Measurements from ENCODE around the gene VAV3. TPM values are rescaled to one million over a fixed set of nuclear protein-coding genes. Genes with fewer than 3 reads are reported as not detected.

VAV3 gene
- total and polyA plus RNA-seq, 12 donors = 0.72 to 3.4 (median 1.9) TPM

DNA sequence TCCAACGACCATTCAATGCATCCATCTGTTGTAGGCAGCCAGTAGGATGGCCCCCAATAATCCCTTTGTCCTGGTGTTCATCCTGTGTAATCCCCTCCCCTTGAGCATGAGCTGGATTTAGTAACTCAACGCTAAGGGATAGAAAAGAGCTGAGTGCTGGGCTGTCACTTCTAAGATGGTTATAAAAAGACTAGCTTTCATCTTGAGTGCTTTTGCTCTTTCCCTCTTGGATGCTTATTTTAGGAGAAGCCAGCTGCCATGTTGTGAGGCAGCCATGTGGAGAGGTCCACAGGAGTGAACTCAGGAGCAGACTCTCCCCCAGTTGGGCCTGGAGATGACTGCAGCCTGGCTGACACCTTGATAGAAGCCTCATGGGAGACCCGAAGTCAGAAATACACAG is 401.5 kb downstream of the VAV3 start:
- DNase-seq = no peak
- no peak for ATAC-seq
- TF ChIP-seq, protein P1, sequence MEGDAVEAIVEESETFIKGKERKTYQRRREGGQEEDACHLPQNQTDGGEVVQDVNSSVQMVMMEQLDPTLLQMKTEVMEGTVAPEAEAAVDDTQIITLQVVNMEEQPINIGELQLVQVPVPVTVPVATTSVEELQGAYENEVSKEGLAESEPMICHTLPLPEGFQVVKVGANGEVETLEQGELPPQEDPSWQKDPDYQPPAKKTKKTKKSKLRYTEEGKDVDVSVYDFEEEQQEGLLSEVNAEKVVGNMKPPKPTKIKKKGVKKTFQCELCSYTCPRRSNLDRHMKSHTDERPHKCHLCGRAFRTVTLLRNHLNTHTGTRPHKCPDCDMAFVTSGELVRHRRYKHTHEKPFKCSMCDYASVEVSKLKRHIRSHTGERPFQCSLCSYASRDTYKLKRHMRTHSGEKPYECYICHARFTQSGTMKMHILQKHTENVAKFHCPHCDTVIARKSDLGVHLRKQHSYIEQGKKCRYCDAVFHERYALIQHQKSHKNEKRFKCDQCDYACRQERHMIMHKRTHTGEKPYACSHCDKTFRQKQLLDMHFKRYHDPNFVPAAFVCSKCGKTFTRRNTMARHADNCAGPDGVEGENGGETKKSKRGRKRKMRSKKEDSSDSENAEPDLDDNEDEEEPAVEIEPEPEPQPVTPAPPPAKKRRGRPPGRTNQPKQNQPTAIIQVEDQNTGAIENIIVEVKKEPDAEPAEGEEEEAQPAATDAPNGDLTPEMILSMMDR (IDR thresholded peaks at IDR 0.05) = no peak
- Histone ChIP-seq H3K36me3 (no peaks in the 10 kb centered on the region), H3K27ac (no peak overlapping the region), H3K4me3 (no peak overlapping the region), H3K4me1 (no peaks in the 10 kb centered on the region), H3K9me3 (no peaks in the 10 kb centered on the region), H3K27me3 (no peaks in the 10 kb centered on the region)
- WGBS, 2 donors = 55 to 64% methylated on average over 3 of the region's 3 CpGs
- intact Hi-C loops (cut with DNase I) = no loop called here

DNA sequence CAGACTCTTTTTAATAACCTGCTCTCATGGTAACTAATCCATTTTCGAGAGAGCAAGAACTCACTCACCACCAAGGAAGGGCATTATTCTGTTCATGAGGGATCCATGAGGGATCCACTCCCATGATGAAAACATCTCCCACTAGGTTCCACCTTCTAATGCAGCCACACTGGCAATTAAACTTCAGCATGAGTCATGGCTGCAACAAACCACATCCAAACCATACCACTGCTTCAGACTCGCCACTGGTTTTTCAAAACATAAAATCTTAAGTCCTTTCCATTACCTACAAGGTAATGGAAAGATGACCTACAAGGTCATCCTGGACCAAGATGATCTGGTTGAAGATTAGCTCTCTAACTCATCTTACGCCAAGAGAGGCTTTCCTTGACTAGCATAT is 405.1 kb downstream of the VAV3 start:
- H3K36me3 ChIP-seq = no peaks in the 10 kb centered on the region
- DNase-seq = no peak
- no peak for ATAC-seq
- H3K9me3 ChIP-seq = no peaks in the 10 kb centered on the region
- H3K4me1 ChIP-seq = no peaks in the 10 kb centered on the region
- H3K27ac ChIP-seq = no peak overlapping the region
- intact Hi-C loops (cut with DNase I) = no loop called here
- no peak overlapping the region for H3K4me3 ChIP-seq
- no peaks in the 10 kb centered on the region for H3K27me3 ChIP-seq
- TF ChIP-seq, protein P1 (IDR thresholded peaks at IDR 0.05) = no peak
- 87 to 94% methylated on average over 3 of the region's 3 CpGs for WGBS, 2 donors

DNA sequence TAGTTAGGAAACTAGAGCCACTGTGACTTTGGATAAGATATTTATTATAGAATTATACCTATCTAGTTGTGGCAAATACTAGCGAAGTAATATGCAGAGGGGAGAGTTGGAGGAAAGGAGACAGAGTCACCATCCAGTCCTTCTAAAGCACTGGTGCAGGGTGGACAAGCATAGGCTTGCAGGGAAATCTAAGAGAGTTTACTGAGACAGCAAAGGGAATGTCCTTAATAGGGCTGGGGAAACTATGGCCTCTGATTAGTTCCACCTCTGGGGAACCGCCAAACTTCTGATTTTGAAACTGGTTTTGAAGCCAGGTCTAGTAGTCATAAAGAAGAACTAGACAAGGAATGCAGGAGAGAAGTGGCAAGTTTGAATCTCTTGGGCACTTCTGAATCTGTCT is 407.9 kb downstream of the VAV3 start:
- Histone ChIP-seq H3K36me3 (no peaks in the 10 kb centered on the region), H3K4me3 (no peak overlapping the region), H3K27ac (no peak overlapping the region), H3K4me1 (no peaks in the 10 kb centered on the region), H3K27me3 (no peaks in the 10 kb centered on the region), H3K9me3 (no peaks in the 10 kb centered on the region)
- ATAC-seq = no peak
- DNase-seq = no peak
- intact Hi-C loops (cut with DNase I) = no loop called here
- 87 to 95% methylated on average over 2 of the region's 2 CpGs for WGBS, 2 donors
- TF ChIP-seq, protein P1 (IDR thresholded peaks at IDR 0.05) = no peak

DNA sequence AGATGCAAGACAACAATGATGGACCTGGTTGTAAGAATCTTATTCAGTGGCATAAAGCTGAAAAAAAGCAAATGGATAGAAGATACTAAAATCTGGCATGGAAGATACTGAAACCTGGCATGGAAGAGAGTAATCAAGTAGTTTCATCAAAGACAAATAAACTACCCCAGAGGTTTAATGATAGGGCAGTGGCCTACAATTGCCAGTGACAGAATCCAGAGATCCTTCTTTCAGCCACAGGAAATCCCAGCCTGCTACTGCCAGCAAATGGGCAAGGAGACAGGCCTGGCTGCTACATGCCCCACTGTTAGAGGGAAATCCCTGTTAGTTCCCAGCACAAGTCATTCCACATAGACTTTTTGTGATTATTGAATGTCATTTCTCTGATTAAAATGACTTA is 409.4 kb downstream of the VAV3 start:
- H3K4me3 ChIP-seq = no peak overlapping the region
- TF ChIP-seq, protein P1 (IDR thresholded peaks at IDR 0.05) = no peak
- no peaks in the 10 kb centered on the region for H3K4me1 ChIP-seq
- no peak overlapping the region for H3K27ac ChIP-seq
- DNase-seq (no peak), ATAC-seq (no peak)
- no peaks in the 10 kb centered on the region for H3K27me3 ChIP-seq
- no peaks in the 10 kb centered on the region for H3K36me3 ChIP-seq
- intact Hi-C loops (cut with DNase I) = no loop called here
- H3K9me3 ChIP-seq = no peaks in the 10 kb centered on the region

DNA sequence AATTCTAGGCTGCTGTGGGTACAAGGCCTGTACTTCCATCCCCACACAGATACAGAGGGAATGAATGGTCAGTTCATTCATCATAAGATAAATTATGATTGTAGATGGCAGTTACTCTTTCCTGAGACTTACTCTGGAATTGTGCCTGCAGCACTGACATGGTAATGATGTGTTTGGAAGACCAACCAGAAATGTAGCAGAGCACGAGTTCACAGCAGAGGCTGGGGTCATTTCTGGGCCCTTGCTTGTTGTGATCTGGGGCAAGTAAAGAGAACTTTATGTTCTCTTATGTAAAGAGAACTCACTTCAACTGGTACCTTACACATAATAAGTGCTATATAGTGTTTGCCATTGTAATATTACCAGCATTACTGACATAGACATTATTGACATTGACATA is 412.2 kb downstream of the VAV3 start:
- intact Hi-C loops (cut with DNase I) = no loop called here

More for the DNA sequence above, 412.2 kb downstream of the VAV3 start:
- H3K27ac ChIP-seq = no peak overlapping the region
- no peak overlapping the region for H3K4me3 ChIP-seq
- 70 to 77% methylated on average over 1 of the region's 1 CpG for WGBS, 2 donors
- DNase-seq (no peak), ATAC-seq (no peak)
- no peaks in the 10 kb centered on the region for H3K36me3 ChIP-seq
- no peaks in the 10 kb centered on the region for H3K9me3 ChIP-seq
- TF ChIP-seq, protein P1 (IDR thresholded peaks at IDR 0.05) = no peak
- no peaks in the 10 kb centered on the region for H3K27me3 ChIP-seq
- no peaks in the 10 kb centered on the region for H3K4me1 ChIP-seq
